NCI-H526 (cell line): ENCODE measurements around the gene TEX264.

ENCODE experiments used
- DNase-seq, 2 experiments: peaks; one replicate each; lab custom pipeline; 2025; lab: John Stamatoyannopoulos, UW

Gene TEX264

DNA sequence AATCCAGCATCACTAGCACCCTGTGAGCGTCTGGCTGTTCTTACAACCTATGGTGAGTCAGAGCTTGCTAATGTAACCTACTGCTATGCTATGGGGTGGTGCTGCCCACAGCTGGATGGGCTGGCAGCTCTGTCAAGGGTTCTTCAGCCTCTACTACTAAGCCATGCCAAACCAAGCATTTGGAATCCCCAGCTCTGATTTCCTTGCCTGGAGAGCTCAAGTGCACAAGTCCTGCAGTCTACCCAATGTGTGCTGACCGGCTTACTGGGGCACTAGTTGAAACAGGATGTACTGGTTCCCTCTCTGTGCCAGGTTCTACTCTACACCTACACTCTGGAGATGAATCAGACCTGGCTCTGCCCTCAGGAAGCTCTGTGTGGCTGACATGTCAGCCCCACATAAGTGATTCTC, 4.2 kb downstream of the TEX264 start:
- no peak for DNase-seq

- DNase-seq, result no peak
Observed at GRCh38 chr3:51676102-51676640, 5.1 kb downstream of the TEX264 start.

DNA sequence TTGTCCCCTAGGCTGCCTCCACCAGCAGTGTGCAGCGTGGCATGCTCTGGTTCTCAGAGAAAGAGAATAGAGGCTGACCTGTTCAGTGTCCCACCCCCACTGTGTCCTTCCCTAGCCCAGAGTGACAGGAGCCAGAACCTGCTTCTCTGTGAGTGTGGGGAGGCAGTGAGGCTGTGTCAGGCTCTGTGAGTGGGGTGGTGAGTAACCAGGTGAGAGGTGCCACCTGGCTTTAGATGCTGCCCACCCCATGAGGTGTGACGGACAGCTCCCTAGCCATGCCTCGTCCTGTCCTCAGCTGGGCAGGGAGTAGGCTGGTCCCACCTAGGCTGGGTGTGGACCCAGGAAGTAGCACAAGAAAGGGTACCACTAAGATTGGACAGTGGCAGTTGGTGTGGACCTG, 6.3 kb downstream of the TEX264 start:
- no peak for DNase-seq

GRCh38 chr3:51678186-51678585, 7.1 kb downstream of the TEX264 start:
- DNase-seq, result no peak

DNA sequence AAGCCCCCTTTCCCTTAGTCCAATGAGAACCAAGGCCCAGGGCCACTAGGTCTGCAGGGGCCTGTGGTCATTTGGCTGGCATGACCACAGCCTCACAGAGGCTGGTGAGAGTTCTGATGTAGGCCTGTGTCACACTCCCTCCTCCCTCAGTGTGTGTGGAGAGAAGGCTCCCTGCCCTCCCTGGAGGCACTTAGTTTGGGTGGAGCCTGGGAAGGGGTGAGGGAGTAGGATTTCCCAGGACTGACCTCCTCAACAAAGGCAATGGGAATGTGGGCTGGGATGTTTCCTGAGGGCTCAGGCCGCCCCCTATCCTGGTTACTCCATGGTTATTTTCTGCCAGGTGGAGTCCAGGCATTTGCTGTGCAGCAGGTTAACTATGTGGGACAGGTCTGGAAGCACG, 7.6 kb downstream of the TEX264 start:
- no peak for DNase-seq

DNA sequence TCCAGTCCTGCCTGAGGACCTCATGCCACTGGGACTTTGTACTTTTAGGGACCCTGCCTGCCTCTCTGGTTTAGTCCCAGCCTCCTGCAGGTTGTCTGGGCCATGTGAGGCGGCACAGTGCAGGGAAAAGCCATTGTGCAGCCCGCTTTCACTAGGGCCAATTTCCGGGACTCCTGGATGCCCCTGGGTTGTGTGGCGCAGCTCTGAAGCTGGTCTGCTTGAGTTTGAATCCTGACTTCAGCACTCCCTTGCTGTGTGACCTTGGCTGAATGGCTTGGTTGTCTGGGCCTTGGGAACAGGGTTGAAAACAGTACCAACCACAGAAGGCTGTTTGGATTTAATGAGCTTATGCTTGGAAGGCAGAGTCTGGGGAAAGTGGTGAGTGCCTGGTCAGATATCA, 8.3 kb downstream of the TEX264 start:
- no peak for DNase-seq

- no peak for DNase-seq
Observed at GRCh38 chr3:51679777-51680176, 8.7 kb downstream of the TEX264 start.

DNA sequence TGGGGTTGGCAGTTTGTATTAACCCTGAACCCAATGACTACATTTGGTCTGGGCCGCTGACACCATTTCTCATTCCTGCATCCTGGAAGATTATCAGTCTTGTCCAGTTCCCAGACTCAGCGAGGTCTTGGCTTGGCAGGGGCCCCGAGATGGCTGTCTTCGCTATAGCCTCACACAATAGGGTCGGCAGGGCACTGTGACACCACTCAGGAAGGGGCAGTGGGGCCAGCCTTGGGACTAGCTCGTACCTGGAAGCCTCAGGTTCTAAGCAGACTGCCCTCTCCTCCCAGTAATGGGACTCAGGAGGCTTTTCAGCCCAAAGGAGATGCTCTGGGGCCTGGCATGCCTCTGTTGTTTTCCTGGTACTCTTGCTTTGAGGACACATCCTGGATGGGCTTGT, 9.1 kb downstream of the TEX264 start:
- no peak for DNase-seq

GRCh38 chr3:51680663-51681230, 9.7 kb downstream of the TEX264 start:
- no peak for DNase-seq

- no peak for DNase-seq
Observed at GRCh38 chr3:51681453-51681852, 10.4 kb downstream of the TEX264 start.

DNA sequence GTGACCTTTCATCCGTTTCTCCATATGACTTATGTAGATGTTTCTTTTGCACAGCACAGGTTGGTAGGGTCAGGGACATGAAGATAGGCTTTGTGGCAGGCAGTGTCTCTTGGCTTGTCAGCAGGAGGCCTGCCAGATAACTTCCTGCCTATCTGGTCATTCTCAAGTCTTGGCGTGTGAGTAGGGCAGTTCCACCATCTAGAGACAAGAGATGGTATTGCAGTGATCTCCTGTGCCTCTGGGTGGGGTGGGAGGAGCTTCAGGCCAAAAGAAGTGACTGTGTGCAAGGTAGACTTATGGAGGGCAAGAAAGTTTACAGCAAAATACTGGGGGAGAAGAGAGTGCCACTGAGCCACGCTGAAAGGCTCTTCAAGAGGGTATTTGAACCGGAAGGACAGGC, 11.0 kb downstream of the TEX264 start:
- DNase-seq, result peak; percentile 20 to 75

- DNase-seq, result no peak
Observed at GRCh38 chr3:51682526-51682925, 11.5 kb downstream of the TEX264 start.

DNA sequence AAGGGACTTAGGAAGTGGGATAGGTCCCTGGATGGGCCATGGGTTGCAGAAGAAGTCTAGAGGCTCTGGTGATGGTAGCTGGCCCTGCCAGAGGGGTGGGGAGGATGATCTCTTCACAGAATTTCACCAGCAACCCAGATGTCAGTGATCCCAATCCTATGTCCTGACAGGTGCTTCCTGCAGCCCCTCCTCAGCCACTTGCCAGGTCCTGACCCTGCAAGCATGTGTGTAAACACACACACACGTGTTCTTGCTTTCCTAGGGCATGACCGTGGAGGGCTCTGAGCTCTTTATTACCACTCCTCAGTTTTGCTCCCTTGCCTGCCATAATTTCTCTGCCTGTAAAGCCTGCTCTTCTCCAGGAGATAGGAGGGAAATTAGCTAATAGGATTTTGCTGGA, 12.5 kb downstream of the TEX264 start:
- no peak for DNase-seq

- DNase-seq, result no peak
Observed at GRCh38 chr3:51684971-51685751, 14.1 kb downstream of the TEX264 start.

- DNase-seq, result no peak
Observed at GRCh38 chr3:51686056-51686455, 15.0 kb downstream of the TEX264 start.

DNA sequence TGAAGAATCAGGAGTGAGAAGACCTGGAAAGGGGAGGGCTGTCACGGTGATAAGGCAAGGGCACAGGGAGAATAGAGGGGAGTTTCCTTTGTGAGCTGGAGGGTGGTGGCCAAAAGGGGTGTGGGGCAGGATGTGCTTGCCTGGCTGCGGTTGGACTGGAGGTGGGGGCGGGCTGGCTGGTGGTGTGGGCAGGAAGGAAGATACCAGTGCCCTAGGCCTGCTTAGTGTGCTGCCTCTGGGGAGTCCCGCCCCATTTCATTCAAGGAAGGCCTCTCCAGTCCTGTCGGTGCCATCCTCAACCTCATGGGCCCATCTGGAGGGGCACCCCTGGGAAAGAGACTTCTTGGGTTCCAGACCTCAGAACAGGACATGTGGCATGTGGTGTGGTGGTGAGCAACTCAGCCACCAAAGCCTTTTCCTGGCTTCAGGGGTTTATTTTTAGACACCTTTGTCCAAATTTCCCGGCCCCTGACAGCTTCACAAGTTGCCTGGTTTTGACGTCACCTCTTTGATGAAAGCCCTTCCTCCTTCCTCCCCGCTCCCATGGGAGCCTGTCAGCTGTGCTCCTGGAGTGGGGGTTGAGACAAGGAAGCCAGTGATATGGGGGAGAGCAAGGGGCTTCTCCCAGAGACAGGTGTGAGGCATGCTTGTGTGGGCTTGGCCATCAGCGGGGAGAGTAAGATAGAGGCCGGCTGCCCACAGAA, 15.6 kb downstream of the TEX264 start:
- DNase-seq, result no peak

- no peak for DNase-seq
Observed at GRCh38 chr3:51687431-51688205, 16.6 kb downstream of the TEX264 start.

- DNase-seq, result no peak
Observed at GRCh38 chr3:51688206-51688600, 17.2 kb downstream of the TEX264 start.

- no peak for DNase-seq
Observed at GRCh38 chr3:51691021-51691420, 20.0 kb downstream of the TEX264 start.

DNA sequence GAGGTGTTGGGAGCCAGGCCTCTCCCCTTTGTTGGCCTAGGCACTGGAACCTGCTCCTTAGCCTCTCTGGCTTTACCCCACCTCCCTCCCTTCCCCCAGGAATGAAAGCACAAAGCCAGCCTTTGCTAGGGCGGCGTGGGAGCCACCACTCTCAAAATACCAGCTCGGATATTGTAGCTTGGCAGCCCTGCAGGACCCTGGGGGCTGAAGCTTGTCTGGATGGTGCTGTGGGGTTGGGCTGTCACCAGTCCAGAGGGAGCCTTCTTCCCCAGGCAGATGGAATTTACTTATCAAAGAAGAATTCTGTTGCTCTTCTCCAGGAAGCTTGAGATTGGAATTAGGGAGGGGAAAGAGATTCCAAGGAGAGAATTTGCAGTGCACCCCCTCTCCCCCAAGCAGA, 20.9 kb downstream of the TEX264 start:
- no peak for DNase-seq

- no peak for DNase-seq
Observed at GRCh38 chr3:51692980-51693395, 21.9 kb downstream of the TEX264 start.

- no peak for DNase-seq
Observed at GRCh38 chr3:51696954-51697353, 25.9 kb downstream of the TEX264 start.
